Breast epithelium (tissue), 3 donors: ENCODE data around the gene ZFHX3.

ENCODE experiments used
- POLR2A ChIP-seq: fragments of 450-650 bp; IDR thresholded peaks from one replicate; pipeline ENCODE4 v1.6.1; 2016; ENCODE audit warnings: antibody characterized with exemption, mild to moderate bottlenecking, moderate library complexity
- TF ChIP-seq, protein P1 (sequence below), 3 donors: fragments of 450-650 bp; IDR thresholded peaks; one replicate each; pipeline ENCODE4 v1.5.1; 2016 to 2017; ENCODE audit warnings: antibody characterized with exemption in 3 of 3, mild to moderate bottlenecking in 3 of 3, moderate library complexity in 3 of 3

DNA sequence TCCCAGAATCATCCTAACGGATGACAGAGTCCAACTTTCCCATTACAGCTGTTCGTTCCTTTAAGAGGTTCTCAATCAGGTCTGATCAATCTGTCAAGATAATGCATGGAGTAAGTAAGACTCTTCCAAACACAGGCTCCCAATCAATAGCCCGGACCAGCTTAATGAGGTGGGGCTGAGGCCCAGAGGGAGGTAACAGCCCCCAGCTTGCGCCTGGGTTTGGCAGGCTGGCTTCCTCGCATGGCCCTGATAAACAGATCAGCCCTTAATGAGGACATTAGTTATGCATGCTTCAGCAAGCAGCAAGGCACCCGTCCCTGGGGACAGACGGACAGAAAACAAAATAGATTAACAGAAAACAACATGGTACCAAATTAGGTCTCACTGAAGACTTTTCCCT is 145.7 kb downstream of the ZFHX3 start:
- TF ChIP-seq POLR2A, result no peak
- TF ChIP-seq, protein P1, sequence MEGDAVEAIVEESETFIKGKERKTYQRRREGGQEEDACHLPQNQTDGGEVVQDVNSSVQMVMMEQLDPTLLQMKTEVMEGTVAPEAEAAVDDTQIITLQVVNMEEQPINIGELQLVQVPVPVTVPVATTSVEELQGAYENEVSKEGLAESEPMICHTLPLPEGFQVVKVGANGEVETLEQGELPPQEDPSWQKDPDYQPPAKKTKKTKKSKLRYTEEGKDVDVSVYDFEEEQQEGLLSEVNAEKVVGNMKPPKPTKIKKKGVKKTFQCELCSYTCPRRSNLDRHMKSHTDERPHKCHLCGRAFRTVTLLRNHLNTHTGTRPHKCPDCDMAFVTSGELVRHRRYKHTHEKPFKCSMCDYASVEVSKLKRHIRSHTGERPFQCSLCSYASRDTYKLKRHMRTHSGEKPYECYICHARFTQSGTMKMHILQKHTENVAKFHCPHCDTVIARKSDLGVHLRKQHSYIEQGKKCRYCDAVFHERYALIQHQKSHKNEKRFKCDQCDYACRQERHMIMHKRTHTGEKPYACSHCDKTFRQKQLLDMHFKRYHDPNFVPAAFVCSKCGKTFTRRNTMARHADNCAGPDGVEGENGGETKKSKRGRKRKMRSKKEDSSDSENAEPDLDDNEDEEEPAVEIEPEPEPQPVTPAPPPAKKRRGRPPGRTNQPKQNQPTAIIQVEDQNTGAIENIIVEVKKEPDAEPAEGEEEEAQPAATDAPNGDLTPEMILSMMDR (IDR thresholded peaks at IDR 0.05), result no peak
